ENCODE measurements around the gene RNF126.

Gene RNF126

GRCh38 chr19:625257-625656, 37.8 kb downstream of the RNF126 start:
- ATAC-seq (ENCODE audit: insufficient read depth, low read depth) (no peak), DNase-seq (no peak)
- Histone ChIP-seq H2AFZ (ENCODE audit: low read depth, low read length) (no peak overlapping the region), H3K79me2 (ENCODE audit: insufficient read depth, low read length) (peaks cover 25% of the 10 kb centered on the region), H3K9me3 (ENCODE audit: insufficient read depth, low read length, severe bottlenecking) (no peaks in the 10 kb centered on the region), H3K4me2 (ENCODE audit: insufficient read depth, low read length) (no peak overlapping the region), H4K20me1 (ENCODE audit: insufficient read depth, low read length) (peaks cover 31% of the 10 kb centered on the region), H3K36me3 (ENCODE audit: insufficient read depth, low read length) (peaks cover 79% of the 10 kb centered on the region), H3K27ac (ENCODE audit: low read length) (no peak overlapping the region), H3K9ac (ENCODE audit: low read depth, low read length) (no peak overlapping the region), H3K4me3 (ENCODE audit: low read depth in 1 of 2, low read length in 2 of 2) (no peak overlapping the region), H3K27me3 (ENCODE audit: insufficient read depth, low read length, poor library complexity) (no peaks in the 10 kb centered on the region), H3K4me1 (ENCODE audit: insufficient read depth, low read length) (peaks cover 6% of the 10 kb centered on the region; the same call in 1 of the 2 replicates)
- TF ChIP-seq CTCF (IDR thresholded peaks at IDR 0.05; ENCODE audit: borderline replicate concordance, extremely low read depth, low read length, poor library complexity, severe bottlenecking) (no peak), EZH2 (IDR thresholded peaks at IDR 0.05; ENCODE audit: borderline replicate concordance, low read depth, low read length, severe bottlenecking) (no peak)

- H3K27ac ChIP-seq (ENCODE audit: low read length) = no peak overlapping the region
- H2AFZ ChIP-seq (ENCODE audit: low read depth, low read length) = no peak overlapping the region
- H3K36me3 ChIP-seq (ENCODE audit: insufficient read depth, low read length) = peaks cover 81% of the 10 kb centered on the region
- TF ChIP-seq CTCF (IDR thresholded peaks at IDR 0.05; ENCODE audit: borderline replicate concordance, extremely low read depth, low read length, poor library complexity, severe bottlenecking) = no peak
- TF ChIP-seq EZH2 (IDR thresholded peaks at IDR 0.05; ENCODE audit: borderline replicate concordance, low read depth, low read length, severe bottlenecking) = no peak
- H3K79me2 ChIP-seq (ENCODE audit: insufficient read depth, low read length) = peaks cover 20% of the 10 kb centered on the region; the same call in 1 of the 2 replicates
- no peaks in the 10 kb centered on the region for H3K9me3 ChIP-seq (ENCODE audit: insufficient read depth, low read length, severe bottlenecking)
- H3K4me3 ChIP-seq (ENCODE audit: low read depth in 1 of 2, low read length in 2 of 2) = no peak overlapping the region
- H4K20me1 ChIP-seq (ENCODE audit: insufficient read depth, low read length) = peaks cover 24% of the 10 kb centered on the region
- ATAC-seq (ENCODE audit: insufficient read depth, low read depth) (no peak), DNase-seq (no peak)
- H3K4me2 ChIP-seq (ENCODE audit: insufficient read depth, low read length) = no peak overlapping the region
- 0 out of 2 replicates have a peak, but pooled peaks cover 2% of the 10 kb centered on the region for H3K4me1 ChIP-seq (ENCODE audit: insufficient read depth, low read length)
- H3K9ac ChIP-seq (ENCODE audit: low read depth, low read length) = no peak overlapping the region
- H3K27me3 ChIP-seq (ENCODE audit: insufficient read depth, low read length, poor library complexity) = no peaks in the 10 kb centered on the region
Measured at GRCh38 chr19:624433-625109, 38.4 kb downstream of the RNF126 start.

- DNase-seq (no peak), ATAC-seq (ENCODE audit: insufficient read depth, low read depth) (no peak)
- no peaks in the 10 kb centered on the region for H3K27me3 ChIP-seq (ENCODE audit: insufficient read depth, low read length, poor library complexity)
- H3K36me3 ChIP-seq (ENCODE audit: insufficient read depth, low read length) = peaks cover 81% of the 10 kb centered on the region
- peaks cover 21% of the 10 kb centered on the region for H4K20me1 ChIP-seq (ENCODE audit: insufficient read depth, low read length)
- H3K79me2 ChIP-seq (ENCODE audit: insufficient read depth, low read length) = peaks cover 17% of the 10 kb centered on the region; the same call in 1 of the 2 replicates
- no peak overlapping the region for H3K4me3 ChIP-seq (ENCODE audit: low read depth in 1 of 2, low read length in 2 of 2)
- no peak overlapping the region; the same call in 1 of the 2 replicates for H3K27ac ChIP-seq (ENCODE audit: low read length)
- H3K9ac ChIP-seq (ENCODE audit: low read depth, low read length) = no peak overlapping the region
- H3K9me3 ChIP-seq (ENCODE audit: insufficient read depth, low read length, severe bottlenecking) = no peaks in the 10 kb centered on the region
- H3K4me1 ChIP-seq (ENCODE audit: insufficient read depth, low read length) = 0 out of 2 replicates have a peak, but pooled peaks cover 2% of the 10 kb centered on the region
- no peak overlapping the region for H2AFZ ChIP-seq (ENCODE audit: low read depth, low read length)
- no peak overlapping the region for H3K4me2 ChIP-seq (ENCODE audit: insufficient read depth, low read length)
- TF ChIP-seq CTCF (IDR thresholded peaks at IDR 0.05; ENCODE audit: borderline replicate concordance, extremely low read depth, low read length, poor library complexity, severe bottlenecking) (peak; percentile 28), EZH2 (IDR thresholded peaks at IDR 0.05; ENCODE audit: borderline replicate concordance, low read depth, low read length, severe bottlenecking) (no peak)
Measured at GRCh38 chr19:623974-624373, 39.0 kb downstream of the RNF126 start.
